Activated CD8-positive, alpha-beta memory T cell treated with anti-CD3 and anti-CD28 coated beads, Interleukin-2, amount 50 U/mL, for 24 hours (primary cell): ENCODE measurements around the gene SOS1.
"Not testable (repeated sequence)": the region's sequence is repeated elsewhere in the genome, so short reads cannot be mapped to it uniquely, and the experiment has no call there.

ENCODE experiments used
- DNase-seq: peaks from one replicate; pipeline ENCODE4 v3.0.0-alpha.2; 2020; ENCODE audit errors: extremely low read depth

Gene SOS1

DNA sequence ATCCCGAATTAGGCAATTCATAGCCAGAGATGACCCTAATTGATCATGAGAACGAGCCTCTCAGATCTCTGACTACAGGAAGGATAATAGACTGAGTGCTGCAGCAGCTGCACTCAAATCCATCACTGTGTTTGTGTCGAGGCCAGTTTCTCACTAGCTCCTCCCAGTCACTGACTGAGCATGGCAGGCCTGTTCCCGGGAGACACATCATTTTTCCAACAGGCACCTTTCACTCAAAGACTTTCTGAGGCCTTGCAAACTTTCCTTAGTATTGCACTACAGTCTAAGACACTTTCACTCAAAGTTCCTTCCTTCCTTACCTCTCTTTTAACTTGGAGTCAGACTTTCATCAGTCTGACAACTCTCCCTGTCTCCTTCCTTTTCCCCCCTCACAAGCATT is 13.7 kb downstream of the SOS1 start:
- no peak for DNase-seq

DNA sequence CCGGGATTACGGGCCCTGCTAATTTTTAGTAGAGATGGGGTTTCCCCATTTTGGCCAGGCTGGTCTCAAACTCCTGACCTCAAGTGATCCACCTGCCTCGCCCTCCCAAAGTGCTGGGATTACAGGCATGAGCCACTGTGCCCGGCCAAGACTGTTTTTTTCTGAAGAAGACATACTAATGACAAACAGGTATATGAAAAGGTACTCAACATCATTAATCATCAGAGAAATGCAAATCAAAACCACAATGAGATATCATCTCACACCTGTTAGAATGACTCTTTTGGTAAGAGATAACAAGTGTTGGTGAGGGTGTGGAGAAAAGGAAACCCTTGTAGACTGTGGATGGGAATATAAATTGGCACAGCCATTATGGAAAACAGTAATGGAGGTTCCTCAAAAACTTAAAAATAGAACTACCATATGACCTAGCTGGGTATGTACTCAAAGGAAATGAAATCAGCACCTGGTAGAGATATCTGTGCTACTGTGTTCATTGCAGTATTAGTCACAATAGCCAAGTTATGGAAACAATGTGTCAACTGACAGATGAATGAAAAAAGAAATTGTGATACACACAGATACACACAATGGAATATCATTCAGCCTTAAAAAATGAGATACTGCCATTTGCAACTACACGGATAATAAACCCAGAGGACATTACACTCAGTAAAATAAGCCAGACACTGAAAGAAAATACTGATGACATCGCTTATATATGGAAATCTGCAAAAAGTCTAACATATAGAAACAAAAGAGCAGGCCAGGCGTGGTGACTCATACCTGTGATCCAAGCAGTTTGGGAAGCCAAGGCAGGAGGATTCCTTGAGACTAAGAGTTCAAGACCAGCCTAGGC is 20.8 kb downstream of the SOS1 start:
- no peak for DNase-seq

GRCh38 chr2:39099310-39099869 is 21.5 kb downstream of the SOS1 start:
- no peak for DNase-seq

DNA sequence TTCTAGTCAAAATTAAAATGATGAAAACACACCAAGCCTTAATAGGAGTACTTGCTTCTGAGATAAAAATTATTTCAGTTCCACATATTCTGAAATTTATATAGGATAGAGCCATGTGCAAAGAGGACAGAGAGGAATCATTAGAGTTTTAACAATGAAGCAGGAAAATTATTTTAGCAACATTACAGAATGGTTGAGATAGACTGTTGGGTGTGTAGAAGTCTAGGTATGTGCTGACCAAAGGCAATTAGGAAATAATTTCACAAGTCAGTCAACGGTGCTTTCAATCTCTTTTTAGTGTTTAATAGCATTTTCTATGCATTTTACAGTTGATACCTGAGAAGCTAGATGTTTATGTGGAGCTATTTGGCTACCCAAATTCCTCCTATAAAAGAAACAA is 25.2 kb downstream of the SOS1 start:
- no peak for DNase-seq

GRCh38 chr2:39094717-39095363 is 26.0 kb downstream of the SOS1 start:
- DNase-seq = no peak

DNA sequence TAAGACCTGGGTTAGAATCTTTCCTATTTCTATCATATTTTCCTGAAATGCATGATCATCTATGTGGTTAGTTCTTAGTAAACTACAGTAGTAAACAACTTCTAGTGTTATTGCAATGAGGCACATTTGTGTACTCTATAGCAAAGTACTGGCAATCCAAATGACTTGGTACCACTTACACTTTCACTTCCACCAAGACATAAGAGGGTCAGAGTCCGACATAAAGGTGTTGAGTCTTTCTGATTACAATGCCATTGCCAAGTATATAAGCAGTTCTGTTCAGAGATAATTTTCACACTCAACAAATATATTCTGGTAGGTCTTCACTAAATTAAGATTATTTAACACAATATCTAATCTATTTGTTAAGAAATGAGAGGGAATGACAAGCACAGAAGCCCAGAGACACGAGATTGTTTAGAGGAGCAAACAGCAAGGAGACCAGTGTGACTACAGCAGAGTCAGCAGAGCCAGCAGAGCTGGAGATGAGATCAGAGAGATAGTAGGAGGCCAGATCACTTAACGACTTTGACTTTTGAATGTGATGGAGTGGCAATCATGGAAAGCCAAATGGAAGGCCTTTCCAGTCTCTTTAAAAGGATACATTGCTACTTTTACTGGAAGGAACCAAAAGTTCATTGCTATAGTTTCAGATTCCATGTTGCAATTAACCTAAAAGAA is 27.5 kb downstream of the SOS1 start:
- DNase-seq = no peak

GRCh38 chr2:39091543-39091942 is 29.3 kb downstream of the SOS1 start:
- no peak for DNase-seq

DNA sequence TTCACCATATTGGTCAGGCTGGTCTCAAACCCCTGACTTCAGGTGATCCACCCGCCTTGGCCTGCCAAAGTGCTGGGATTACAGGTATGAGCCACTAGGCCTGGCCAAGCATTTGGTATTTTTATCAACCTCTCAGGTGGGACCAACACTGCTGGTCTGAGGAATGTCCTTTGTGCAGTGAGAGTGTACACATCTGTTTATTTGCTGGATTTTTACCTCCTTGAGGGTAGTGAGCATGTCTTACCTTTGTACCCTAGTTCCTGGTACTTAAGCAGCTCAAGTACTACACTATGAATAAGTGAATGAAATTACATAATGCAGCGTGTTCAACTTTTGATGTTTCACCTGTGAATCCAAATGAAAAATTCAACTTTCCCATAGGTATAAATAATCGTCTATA is 29.8 kb downstream of the SOS1 start:
- no peak for DNase-seq

DNA sequence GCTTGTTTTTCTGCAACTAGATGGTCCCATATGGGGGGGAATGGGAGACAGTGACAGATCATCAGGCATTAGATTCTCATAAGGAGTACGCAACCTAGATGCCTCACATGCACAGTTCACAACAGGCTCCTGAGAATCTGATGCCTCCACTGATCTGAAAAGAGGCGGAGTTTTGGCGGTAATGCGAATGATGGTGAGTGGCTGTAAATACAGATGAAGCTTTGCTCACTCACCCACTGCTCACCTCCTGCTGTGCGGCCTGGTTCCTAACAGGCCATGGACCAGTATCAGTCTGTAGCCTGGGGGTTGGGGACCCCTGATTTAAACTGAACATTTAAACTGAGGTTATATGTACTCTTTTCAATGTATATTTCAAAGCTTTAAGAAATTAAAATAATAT is 40.7 kb downstream of the SOS1 start:
- DNase-seq = no peak

- no peak for DNase-seq
Measured at GRCh38 chr2:39069890-39070465, 50.9 kb downstream of the SOS1 start.

GRCh38 chr2:39069136-39069515 is 51.7 kb downstream of the SOS1 start:
- DNase-seq = no peak

DNA sequence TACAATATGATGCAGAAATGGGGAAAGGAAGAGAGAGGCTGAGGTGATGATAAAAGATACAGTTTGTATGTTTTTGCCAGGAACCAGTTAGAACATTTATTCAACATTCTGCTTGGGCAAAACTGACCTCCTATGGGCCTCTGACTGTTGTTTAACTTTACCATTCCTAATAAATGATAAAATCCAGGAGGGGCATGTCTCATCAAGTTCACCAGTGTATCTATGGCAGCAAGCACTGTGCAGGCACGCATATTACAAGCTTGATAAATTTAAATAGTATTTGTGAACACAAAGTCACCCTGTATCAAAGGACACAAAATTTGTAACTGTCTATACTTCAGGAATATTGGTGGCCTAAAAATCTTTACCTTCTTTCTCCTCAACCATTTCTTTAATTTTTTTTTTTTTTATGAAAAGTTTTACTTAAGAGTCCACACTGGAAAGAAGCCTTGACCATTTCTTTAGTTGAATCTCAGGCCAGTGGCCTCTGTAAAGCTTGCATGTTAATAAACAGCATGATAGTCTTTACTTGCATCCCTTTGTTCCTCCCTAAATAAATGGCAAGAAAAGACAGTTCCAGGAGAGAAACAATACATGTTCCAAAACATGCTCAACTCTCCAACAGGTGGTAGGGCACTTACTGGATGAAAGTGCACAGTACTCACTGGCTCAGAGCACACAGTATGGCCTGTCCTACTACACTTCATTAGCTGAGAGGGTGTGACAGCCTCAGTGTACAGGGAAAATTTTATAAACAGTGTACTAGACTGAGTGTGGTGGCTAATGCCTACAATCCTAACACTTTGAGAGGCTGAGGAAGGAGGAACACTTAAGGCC is 52.3 kb downstream of the SOS1 start:
- no peak for DNase-seq

- no peak for DNase-seq
Measured at GRCh38 chr2:39065616-39066015, 55.2 kb downstream of the SOS1 start.

DNA sequence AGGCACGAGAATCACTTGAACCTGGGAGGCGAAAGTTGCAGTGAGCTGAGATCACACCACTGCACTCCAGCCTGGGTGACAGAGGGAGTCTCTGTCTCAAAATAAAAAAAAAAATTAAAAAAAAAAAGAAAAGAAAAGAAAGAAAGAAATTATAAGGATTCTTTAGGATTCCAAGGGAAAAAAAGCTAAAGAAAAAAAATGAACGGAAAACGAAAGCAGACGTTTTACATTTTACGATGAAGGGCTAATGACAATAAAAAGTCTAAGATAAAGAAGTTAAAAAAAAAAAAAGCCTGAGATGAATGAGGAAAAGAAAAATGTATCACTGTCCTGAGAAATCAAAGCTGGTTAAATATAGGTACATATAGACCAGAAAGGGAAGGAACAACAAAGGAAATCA is 58.5 kb downstream of the SOS1 start:
- DNase-seq = no peak

DNA sequence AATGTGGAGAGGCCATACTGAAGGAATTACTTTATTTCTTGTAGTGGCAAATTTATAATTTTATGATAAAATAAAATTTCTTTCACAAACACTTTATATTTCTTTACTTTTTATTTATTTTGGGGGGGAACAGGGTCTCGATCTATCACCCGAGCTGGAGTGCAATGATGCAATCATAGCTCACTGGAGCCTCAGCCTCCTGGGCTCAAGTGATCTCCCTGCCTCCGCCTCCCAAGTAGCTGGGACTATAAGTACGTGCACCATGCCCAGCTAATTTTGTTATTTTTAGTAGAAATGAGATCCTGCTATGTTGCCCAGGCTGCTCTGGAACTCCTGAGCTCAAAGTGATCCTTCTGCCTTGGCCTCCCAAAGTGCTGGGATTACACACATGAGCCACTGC is 59.6 kb downstream of the SOS1 start:
- no peak for DNase-seq

DNA sequence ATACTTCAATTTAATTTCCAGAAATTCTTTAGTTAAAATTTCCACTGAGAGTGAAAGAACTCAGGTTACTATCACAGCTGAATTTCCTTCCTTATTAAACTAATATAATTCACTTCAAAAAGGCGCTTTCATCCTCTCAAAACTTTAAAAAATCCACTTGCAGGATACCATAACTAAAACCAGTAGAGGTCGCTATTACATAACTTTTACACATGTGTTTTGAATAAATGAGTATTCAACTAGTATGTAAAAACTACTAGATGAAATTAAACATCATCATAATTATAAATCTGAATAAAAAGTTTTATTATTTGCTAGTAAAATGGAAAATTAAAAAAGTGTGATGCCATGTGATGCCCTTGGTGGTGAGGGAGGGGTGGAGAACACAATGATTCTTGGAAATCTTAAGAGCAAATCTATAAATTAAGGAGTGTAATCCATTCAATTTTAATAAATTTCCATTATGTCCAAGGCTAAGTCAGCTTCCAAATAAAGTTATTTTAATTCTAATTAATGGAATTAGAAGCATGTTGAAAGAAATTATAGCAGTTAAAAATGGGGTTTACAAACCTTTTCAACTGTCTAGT is 61.4 kb downstream of the SOS1 start:
- no peak for DNase-seq

DNA sequence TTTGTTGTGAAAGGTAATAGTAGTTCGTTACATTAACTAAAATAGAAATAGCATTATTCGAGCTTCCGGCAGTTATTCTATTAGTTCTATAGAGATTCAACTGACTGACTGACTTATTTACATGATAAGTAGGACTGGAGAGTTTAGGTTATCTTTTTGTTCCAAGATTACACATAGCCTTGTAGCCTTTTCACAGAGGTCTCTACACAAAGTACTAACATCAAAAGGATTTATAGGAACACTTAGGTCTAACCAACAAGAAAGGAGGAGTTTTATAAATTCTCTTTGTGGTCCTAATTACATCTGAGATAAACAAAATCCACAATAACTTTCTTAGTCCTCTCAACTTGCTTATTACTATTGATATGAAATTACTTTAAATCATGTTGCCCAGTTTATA is 62.8 kb downstream of the SOS1 start:
- no peak for DNase-seq

GRCh38 chr2:39052665-39053064 is 68.2 kb downstream of the SOS1 start:
- DNase-seq = not testable (repeated sequence)

- no peak for DNase-seq
Measured at GRCh38 chr2:39050109-39050508, 70.7 kb downstream of the SOS1 start.

DNA sequence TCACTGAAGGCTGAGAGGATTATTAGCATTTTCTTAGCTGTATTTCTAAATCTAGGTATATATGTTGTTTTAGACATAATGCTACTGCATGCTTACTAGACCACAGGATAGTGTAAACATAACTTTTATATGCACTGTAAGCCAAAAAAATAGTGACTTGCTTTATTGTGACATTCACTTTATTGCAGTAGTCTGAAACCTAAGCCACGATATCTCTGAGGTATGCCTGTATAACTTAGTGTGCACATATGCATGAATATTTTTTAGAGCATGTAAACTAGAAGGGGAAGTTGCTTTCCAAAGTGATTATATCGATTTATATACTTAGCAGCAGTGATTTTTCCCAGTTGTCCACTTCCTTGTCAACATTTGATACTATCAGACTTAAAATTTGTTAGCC is 81.8 kb downstream of the SOS1 start:
- no peak for DNase-seq

- DNase-seq = no peak
Measured at GRCh38 chr2:39033980-39034379, 86.9 kb downstream of the SOS1 start.
